Activated CD8-positive, alpha-beta memory T cell treated with anti-CD3 and anti-CD28 coated beads for 24 hours (primary cell): ENCODE measurements around the gene FAM3B.
"Not testable (repeated sequence)": the region's sequence is repeated elsewhere in the genome, so short reads cannot be mapped to it uniquely, and the experiment has no call there.

Experiments used
- DNase-seq: peaks from one replicate; pipeline ENCODE4 v3.0.0-alpha.2; 2020

Gene FAM3B

DNA sequence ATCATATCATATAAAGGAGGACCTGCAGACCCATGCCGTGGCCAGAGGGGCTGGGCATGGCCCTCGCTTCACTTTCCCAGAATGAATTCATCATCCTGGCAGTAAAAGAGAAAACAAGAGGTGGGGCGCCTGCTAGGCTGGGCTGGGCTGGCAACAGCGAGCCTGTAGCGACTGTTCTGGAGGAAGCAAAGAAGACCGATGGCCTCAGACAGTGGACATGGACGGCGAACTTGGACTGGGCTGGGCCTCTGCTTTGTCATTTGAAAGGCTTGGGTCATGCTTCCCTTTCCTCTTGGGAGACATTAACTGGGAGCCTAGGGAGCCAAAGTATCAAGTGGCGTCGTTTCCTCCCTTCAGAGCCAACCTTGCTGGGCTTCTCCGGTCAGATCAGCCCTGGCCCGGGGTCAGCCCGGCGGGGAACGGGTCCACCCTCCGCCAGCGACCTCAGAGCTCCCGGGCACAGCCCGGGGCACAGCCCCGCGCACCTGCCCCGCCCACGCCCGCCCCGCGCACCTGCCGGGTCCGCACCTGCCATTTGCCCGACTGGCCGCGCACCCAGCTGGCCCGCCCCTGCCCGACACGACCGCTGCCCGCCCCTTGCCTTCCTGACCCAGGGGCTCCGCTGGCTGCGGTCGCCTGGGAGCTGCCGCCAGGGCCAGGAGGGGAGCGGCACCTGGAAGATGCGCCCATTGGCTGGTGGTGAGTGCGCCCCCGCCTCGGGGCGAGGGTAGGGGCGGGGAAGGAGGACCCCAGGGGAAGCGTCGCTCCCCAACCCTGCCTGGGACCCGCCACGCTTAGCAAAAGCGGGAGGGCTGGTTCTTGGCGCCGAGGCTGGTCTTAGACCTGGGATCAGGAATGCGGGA, at the start of gene FAM3B:
FAM3B (plus strand) TSS at position 602 of the 863 bp plus-strand sequence; CDS start at position 681, 79 bp downstream.
- no peak for DNase-seq

GRCh38 chr21:41267346-41267745, 49.3 kb upstream of the FAM3B start:
- no peak for DNase-seq

DNA sequence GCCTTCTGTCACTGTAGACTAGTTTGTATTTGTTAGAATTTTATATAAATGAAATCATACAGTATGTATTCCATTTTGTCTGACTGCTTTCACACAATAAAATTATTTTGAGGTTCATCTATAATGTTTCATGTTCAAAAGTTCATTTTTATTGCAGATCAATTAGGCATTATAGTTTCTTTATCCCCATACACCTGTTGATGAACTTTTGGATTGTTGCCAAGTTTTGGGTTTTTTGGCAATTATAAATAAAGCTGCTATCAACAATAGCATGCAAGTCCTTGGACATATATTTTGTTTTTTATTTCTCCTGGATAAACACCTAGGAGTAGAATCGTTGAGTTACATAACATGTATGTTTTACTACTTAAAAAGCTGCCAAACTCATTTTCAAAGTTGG, 47.1 kb upstream of the FAM3B start:
- DNase-seq = no peak

DNA sequence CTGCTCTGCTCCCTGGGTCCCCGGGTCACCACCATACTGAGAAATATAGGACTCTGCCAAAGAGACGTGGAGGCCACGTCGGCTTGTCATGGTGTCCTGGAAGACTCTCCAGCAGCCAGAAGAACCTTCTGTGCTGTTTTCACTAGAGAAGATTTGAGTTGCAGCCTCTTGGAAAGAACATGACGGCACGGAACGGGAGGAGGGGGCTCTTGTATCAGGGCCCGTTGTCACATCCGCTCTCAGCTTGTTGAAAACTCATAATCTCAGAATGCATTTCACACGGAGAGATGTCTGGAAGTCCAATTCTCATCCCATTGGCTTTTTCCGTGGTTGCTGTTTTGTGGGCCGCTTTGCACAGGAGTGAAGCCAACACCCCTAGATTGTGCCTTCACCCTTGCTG, 39.4 kb upstream of the FAM3B start:
- DNase-seq = no peak

DNA sequence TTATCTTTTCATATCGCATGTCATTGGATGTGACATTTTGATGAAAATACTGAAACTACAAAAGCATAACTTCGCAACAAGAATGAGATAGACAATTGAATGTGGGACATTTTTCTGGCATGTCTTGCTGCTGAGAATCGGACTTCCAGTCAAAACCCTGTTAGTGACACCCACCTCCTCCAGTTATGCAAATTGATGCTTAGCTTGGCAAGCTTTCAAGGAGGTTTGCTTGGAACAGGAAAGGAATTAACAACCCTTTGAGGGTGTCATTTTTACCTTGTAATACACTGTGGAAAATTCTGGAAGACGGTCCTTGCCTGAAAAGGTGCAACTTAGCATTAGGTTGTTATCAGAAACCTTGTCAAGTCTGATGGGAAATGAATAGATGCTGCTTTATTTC, 38.8 kb upstream of the FAM3B start:
- no peak for DNase-seq

DNA sequence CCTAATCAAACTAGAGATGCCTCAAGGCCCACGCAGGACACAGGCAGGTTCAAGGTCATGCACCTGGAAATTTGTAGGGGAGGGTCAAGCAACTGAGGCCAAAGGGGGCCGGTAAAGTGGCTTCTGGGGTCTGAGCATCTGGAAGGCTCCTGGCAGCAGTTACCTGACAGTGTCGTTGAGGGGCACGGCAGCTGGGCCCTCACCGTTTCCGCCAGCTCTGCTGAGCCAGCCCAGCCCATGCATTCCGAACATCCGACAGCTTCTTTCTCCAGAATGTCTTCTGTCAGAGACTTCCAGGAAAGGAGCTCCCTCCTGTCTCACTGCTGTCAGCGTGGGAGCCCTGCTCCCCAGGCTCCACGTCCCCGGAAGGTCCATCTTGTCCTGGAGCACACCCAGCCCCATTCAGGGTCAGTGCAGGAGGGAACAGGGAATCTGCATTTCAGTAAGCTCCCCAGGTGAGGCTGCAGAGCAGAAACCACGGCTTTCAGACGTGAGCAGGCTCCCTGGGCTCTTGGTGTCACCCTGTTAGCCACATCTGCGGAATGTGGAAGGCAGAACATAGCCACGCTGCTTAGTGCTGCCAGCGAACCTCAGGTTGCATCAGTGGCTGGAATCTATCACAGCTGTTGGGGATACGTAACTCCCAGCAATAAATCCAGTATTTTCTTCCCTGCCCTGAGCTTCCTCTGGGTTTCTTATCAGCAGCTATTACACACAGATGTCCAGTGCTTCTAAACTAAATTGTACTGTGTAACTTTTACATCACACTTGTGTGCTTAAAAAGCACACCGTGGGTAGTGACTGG, 36.3 kb upstream of the FAM3B start:
- DNase-seq = no peak

- no peak for DNase-seq
These were observed 34.2 kb upstream of the FAM3B start for GRCh38 chr21:41282412-41282811.

- DNase-seq = no peak
These were observed 33.3 kb upstream of the FAM3B start for GRCh38 chr21:41283211-41283818.

DNA sequence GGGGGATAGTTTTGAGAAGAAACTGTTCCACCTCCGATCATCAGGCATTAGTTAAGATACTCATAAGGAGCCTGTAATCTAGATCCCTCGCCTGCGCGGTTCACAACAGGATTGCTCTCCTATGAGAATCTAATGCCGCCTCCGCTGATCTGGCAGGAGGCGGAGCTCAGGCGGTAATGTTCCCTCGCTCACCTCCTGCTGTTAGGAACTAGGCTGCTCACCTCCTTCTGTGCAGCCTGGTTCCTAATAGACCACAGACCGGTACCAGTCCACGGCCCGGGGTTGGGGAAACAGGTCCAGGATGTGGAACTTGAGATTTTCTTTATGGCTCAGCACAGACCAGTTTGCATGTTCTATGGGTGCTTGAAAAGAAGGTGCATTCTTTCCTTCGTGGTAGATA, 27.2 kb upstream of the FAM3B start:
- DNase-seq = no peak

- DNase-seq = no peak
These were observed 26.3 kb upstream of the FAM3B start for GRCh38 chr21:41290106-41290799.

GRCh38 chr21:41294548-41295231, 21.9 kb upstream of the FAM3B start:
- no peak for DNase-seq

- DNase-seq = no peak
These were observed 20.8 kb upstream of the FAM3B start for GRCh38 chr21:41295721-41296254.

GRCh38 chr21:41302976-41303375, 13.6 kb upstream of the FAM3B start:
- DNase-seq = no peak

- DNase-seq = no peak
These were observed 12.4 kb upstream of the FAM3B start for GRCh38 chr21:41304068-41304720.

DNA sequence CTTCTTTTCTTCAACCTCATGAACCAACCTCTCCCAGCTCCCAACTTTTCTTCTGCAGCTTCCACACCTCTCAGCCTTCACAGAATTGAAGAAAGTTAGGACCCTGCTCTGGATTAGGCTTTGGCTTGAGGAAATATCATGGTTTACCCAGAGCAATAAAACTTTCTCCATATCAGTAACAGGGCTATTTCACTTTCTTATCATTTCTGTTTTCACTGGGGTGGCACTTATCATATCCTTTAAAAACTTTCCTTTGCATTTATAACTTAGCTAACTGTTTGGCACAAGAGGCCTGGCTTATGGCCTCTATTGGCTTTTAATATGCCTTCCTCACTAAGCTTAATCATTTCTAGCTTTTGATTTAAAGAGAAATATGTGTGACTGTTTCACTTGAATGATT, 9.4 kb upstream of the FAM3B start:
- no peak for DNase-seq

DNA sequence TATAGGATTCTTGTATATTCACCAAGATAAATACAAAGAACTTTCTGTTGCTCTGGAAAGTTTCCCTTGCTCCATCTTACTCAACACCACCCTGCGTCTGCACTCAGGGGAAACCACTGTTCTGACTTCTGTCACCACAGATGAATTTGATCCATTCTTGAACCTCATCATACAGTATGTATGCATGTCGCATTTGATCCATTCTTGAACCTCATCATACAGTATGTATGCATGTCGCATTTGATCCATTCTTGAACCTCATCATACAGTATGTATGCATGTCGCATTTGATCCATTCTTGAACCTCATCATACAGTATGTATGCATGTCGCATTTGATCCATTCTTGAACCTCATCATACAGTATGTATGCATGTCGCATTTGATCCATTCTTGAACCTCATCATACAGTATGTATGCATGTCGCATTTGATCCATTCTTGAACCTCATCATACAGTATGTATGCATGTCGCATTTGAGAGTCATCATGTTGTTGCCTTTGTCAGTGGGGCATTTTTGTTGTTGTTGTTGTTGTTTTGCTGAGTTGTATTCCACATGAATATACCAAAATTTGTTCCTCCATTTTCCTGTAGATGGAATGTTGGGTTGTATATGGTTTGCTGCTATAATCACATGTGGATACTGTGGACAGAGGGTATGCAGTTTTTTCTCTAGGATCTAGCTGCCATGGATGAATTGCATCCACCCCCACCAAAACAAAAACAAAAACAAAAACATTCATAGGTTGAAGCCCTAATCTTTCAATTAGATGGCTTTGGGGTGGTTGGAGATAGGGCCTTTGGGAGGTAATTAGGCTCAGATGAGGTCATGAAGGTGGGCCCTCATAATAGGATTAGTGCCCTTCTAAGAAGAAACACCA, 3.1 kb upstream of the FAM3B start:
- not testable (repeated sequence) for DNase-seq

GRCh38 chr21:41315726-41316125, 875 bp upstream of the FAM3B start:
- no peak for DNase-seq

DNA sequence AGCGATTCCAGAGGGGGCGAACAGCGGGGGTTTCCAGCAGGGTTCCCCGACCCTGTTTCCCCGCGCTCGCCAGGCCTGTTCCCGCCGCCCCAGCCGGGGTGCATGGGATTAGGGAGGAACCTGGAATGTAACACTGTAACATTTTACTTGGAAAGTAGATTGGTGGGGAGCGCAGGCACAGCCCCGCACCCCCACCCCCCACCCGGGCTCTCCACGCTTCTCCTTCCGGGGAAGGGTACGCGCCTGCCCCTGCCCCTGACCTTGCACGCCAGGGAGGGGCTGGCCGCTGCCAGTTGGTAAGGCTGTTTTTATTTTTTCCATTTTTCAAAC, 427 bp downstream of the FAM3B start:
- no peak for DNase-seq

DNA sequence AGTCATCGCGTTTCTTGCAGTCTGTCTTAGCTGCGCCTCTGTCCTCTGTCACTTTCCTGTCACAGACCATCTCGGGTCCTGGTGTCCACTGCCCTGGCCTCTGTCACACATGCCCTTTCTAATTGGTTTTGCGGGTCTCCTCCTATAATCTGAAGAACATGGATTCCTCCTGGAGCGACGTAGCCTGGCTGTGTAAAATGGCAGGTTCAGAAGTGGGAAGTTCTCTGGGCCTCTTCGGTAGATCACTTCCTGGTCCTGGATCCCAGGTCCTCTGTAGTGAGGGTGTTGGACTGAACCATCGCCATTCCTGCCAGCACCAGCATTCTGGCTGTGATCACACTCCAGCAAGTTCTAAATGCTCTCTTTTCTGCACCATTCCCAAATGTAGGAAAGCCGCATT, 857 bp downstream of the FAM3B start:
- DNase-seq = no peak

DNA sequence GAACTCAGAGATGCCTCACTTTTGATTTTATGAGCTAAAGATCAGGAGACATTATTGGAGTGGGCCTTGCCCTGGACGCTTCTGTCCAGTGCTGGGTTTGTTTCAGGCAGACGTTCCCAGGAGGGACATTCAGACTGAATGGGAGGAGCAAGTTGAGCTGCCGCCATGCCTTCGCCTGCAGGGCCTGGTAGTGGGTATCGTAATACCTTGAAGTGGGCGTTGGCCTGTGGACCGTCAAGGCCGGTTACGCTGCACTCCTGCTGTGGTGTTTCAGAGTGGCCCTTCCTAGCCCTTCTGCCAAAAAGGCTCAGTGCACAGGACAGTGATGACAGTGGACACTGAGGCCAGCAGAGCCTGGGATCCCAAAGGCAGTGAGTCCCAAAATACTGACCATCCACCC, 1.6 kb downstream of the FAM3B start:
- no peak for DNase-seq

- no peak for DNase-seq
These were observed 2.7 kb downstream of the FAM3B start for GRCh38 chr21:41319273-41319672.
